CD4-positive, alpha-beta T cell treated with Interleukin-10 for 1 hour (primary cell): ENCODE measurements around the gene DOP1A.
"Not testable (repeated sequence)": the region's sequence is repeated elsewhere in the genome, so short reads cannot be mapped to it uniquely, and the experiment has no call there.

Source experiments
- DNase-seq: peaks from one replicate; pipeline ENCODE4 v3.0.0-alpha.2; 2020

DOP1A gene

GRCh38 chr6:83160167-83160566 lies 92.7 kb downstream of the DOP1A start:
- DNase-seq, result no peak

GRCh38 chr6:83167726-83168278 lies 100.3 kb downstream of the DOP1A start:
- no peak for DNase-seq

- DNase-seq, result no peak
Measured at GRCh38 chr6:83168556-83168955, 101.1 kb downstream of the DOP1A start.

GRCh38 chr6:83169106-83169505 lies 101.6 kb downstream of the DOP1A start:
- no peak for DNase-seq

GRCh38 chr6:83169511-83169910 lies 102.0 kb downstream of the DOP1A start:
- DNase-seq, result no peak

- DNase-seq, result no peak
Measured at GRCh38 chr6:83176246-83176645, 108.8 kb downstream of the DOP1A start.

- DNase-seq, result no peak
Measured at GRCh38 chr6:83180426-83180950, 113.0 kb downstream of the DOP1A start.

GRCh38 chr6:83182114-83182513 lies 114.6 kb downstream of the DOP1A start:
- DNase-seq, result no peak

- no peak for DNase-seq
Measured at GRCh38 chr6:83183082-83183828, 115.8 kb downstream of the DOP1A start.

GRCh38 chr6:83185096-83185495 lies 117.6 kb downstream of the DOP1A start:
- DNase-seq, result no peak

GRCh38 chr6:83188501-83188900 lies 121.0 kb downstream of the DOP1A start:
- DNase-seq, result no peak

GRCh38 chr6:83190626-83191025 lies 123.2 kb downstream of the DOP1A start:
- DNase-seq, result no peak

GRCh38 chr6:83191974-83192373 lies 124.5 kb downstream of the DOP1A start:
- DNase-seq, result not testable (repeated sequence)

GRCh38 chr6:83192456-83192855 lies 125.0 kb downstream of the DOP1A start:
- DNase-seq, result no peak

- DNase-seq, result peak; percentile 90
Measured at GRCh38 chr6:83192871-83193746, 125.6 kb downstream of the DOP1A start, which contains the start of the genes PGM3 and RWDD2A. PGM3 (minus strand) TSS chr6:83193265; CDS start chr6:83191012, 2,253 bp downstream. RWDD2A (plus strand) TSS chr6:83193357; CDS start chr6:83194452, 1,095 bp downstream.

- peak; percentile 11 for DNase-seq
Measured at GRCh38 chr6:83193747-83194566, 126.5 kb downstream of the DOP1A start.

- no peak for DNase-seq
Measured at GRCh38 chr6:83198486-83199172, 131.2 kb downstream of the DOP1A start.

GRCh38 chr6:83199173-83199862 lies 131.8 kb downstream of the DOP1A start:
- no peak for DNase-seq

GRCh38 chr6:83199863-83200225 lies 132.4 kb downstream of the DOP1A start:
- no peak for DNase-seq

GRCh38 chr6:83202031-83202430 lies 134.6 kb downstream of the DOP1A start:
- DNase-seq, result no peak
